ENCODE data around the gene UBTD2.

DNA sequence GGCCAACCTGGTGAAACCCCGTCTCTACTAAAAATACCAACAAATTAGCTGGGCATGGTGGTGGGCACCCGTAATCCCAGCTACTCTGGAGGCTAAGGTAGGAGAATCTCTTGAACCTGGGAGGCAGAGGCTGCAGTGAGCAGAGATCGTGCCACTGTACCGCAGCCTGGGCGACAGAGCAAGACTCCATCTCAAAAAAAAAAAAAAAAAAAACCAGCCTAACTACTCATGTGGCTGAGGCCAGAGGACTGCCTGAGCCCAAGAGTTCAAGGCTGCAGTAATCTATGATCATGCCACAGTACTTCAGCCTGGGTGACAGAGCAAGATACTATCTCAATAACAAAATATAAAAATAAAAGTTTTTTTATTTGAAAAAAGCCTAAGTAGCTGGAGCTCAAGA lies 3.2 kb downstream of the UBTD2 start:
- TF ChIP-seq, protein P1, sequence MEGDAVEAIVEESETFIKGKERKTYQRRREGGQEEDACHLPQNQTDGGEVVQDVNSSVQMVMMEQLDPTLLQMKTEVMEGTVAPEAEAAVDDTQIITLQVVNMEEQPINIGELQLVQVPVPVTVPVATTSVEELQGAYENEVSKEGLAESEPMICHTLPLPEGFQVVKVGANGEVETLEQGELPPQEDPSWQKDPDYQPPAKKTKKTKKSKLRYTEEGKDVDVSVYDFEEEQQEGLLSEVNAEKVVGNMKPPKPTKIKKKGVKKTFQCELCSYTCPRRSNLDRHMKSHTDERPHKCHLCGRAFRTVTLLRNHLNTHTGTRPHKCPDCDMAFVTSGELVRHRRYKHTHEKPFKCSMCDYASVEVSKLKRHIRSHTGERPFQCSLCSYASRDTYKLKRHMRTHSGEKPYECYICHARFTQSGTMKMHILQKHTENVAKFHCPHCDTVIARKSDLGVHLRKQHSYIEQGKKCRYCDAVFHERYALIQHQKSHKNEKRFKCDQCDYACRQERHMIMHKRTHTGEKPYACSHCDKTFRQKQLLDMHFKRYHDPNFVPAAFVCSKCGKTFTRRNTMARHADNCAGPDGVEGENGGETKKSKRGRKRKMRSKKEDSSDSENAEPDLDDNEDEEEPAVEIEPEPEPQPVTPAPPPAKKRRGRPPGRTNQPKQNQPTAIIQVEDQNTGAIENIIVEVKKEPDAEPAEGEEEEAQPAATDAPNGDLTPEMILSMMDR (IDR thresholded peaks at IDR 0.05), result no peak
- TF ChIP-seq POLR2A (IDR thresholded peaks at IDR 0.05), result no peak
